DND-41 (cell line): ENCODE measurements around the gene RBM25.
"Not testable (repeated sequence)": the region's sequence is repeated elsewhere in the genome, so short reads cannot be mapped to it uniquely, and the experiment has no call there.

Source experiments
- ATAC-seq: fragments of 200-7000 bp; cut with Tn5 transposase; 3 replicates; pipeline ENCODE4 v1.9.1; 2021; ENCODE audit warnings: low read depth; ENCODE audit not compliant: insufficient read depth
- DNase-seq: peaks from one replicate; pipeline ENCODE4 v3.0.0-alpha.2; 2020
- H2AFZ ChIP-seq: 2 replicates; pipeline ENCODE4 v1.6.0; 2012; ENCODE audit warnings: low read depth, low read length
- H3K27ac ChIP-seq: 2 replicates; pipeline ENCODE4 v1.5.1; 2012; ENCODE audit warnings: low read length, inconsistent platforms
- H3K27me3 ChIP-seq: fragments of 200-600 bp; sonication (generic); 2 replicates; pipeline ENCODE4 v1.6.0; 2012; ENCODE audit warnings: low read length, mild to moderate bottlenecking, inconsistent platforms; ENCODE audit not compliant: insufficient read depth, poor library complexity
- H3K36me3 ChIP-seq: 2 replicates; pipeline ENCODE4 v1.5.1; 2012; ENCODE audit warnings: low read length, inconsistent platforms; ENCODE audit not compliant: insufficient read depth
- H3K4me1 ChIP-seq: 2 replicates; pipeline ENCODE4 v1.5.1; 2012; ENCODE audit warnings: mild to moderate bottlenecking, low read length; ENCODE audit not compliant: insufficient read depth
- H3K4me2 ChIP-seq: 2 replicates; pipeline ENCODE4 v1.6.0; 2012; ENCODE audit warnings: mild to moderate bottlenecking, moderate library complexity, low read length, inconsistent platforms; ENCODE audit not compliant: insufficient read depth
- H3K4me3 ChIP-seq, 2 experiments: fragments of 200-600 bp in 1 of 2; shearing (Covaris generic) in 1 of 2; 2 replicates each; pipeline ENCODE4 v1.5.1; 2012 to 2016; ENCODE audit warnings: inconsistent platforms in 2 of 2, low read length in 2 of 2, mild to moderate bottlenecking in 2 of 2, low read depth in 1 of 2, moderate library complexity in 1 of 2
- H3K79me2 ChIP-seq: 2 replicates; pipeline ENCODE4 v1.6.0; 2012; ENCODE audit warnings: low read length, inconsistent platforms; ENCODE audit not compliant: insufficient read depth
- H3K9ac ChIP-seq: 2 replicates; pipeline ENCODE4 v1.6.0; 2012; ENCODE audit warnings: low read depth, mild to moderate bottlenecking, inconsistent platforms, low read length, moderate library complexity
- H3K9me3 ChIP-seq: 2 replicates; pipeline ENCODE4 v1.5.1; 2012; ENCODE audit warnings: low read length, moderate library complexity, mild to moderate bottlenecking, inconsistent platforms; ENCODE audit not compliant: insufficient read depth, severe bottlenecking
- H4K20me1 ChIP-seq: 2 replicates; pipeline ENCODE4 v1.6.0; 2012; ENCODE audit warnings: low read length; ENCODE audit not compliant: insufficient read depth
- EZH2 ChIP-seq: IDR thresholded peaks from 3 replicates; pipeline ENCODE4 v1.6.1; 2012; ENCODE audit warnings: borderline replicate concordance, low read depth, mild to moderate bottlenecking, moderate library complexity, low read length, inconsistent platforms; ENCODE audit not compliant: severe bottlenecking
- TF ChIP-seq, protein P1 (sequence below): IDR thresholded peaks from 2 replicates; pipeline ENCODE4 v1.5.1; 2012; ENCODE audit warnings: borderline replicate concordance, low read length, moderate library complexity, mild to moderate bottlenecking; ENCODE audit not compliant: poor library complexity, severe bottlenecking; ENCODE audit errors: extremely low read depth

The RBM25 gene

DNA sequence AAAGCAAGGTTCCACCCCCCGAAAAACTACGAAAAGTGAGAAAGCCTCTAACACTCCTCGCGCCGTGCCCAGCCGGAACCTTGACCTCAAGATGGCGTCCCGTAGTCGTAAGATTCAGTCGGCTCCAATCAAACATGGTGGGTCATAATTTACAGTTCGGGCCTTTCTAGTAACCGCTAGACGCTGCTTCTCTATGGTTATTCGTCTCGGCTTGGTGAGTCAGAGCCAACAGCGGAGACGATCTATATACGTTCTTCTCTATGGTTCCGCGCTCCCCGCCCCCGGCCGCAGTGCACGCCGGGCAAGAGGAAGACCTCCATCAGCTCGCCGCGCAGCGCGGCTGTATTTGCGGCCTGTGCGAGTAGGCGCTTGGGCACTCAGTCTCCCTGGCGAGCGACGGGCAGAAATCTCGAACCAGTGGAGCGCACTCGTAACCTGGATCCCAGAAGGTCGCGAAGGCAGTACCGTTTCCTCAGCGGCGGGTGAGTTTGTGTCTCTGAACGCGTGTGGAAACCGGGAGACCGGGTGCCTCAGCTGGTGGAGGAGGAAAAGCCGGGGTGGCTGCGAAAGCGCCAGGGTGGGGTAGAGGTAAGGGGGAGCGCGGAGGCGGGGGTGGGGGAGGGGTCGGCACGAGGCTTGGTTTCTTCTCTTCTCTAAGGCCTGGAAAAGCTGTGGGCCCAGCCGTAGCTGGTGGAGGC lies at the start of gene RBM25:
Gene RBM25, plus strand, starts transcription at position 311 of the 698 bp plus-strand sequence. CDS start 13,108 bp downstream, outside the sequence.
- peak within 1 kb of the TSS; percentile 78 for H3K4me2 ChIP-seq
- peak within 1 kb of the TSS; percentile 79 for H3K9ac ChIP-seq
- H4K20me1 ChIP-seq = peaks cover 36% of the 10 kb centered on the region
- DNase-seq = peak; percentile 98
- peaks cover 26% of the 10 kb centered on the region for H3K36me3 ChIP-seq
- peak within 1 kb of the TSS; percentile 92 for H2AFZ ChIP-seq
- TF ChIP-seq EZH2 = no peak
- TF ChIP-seq, protein P1, sequence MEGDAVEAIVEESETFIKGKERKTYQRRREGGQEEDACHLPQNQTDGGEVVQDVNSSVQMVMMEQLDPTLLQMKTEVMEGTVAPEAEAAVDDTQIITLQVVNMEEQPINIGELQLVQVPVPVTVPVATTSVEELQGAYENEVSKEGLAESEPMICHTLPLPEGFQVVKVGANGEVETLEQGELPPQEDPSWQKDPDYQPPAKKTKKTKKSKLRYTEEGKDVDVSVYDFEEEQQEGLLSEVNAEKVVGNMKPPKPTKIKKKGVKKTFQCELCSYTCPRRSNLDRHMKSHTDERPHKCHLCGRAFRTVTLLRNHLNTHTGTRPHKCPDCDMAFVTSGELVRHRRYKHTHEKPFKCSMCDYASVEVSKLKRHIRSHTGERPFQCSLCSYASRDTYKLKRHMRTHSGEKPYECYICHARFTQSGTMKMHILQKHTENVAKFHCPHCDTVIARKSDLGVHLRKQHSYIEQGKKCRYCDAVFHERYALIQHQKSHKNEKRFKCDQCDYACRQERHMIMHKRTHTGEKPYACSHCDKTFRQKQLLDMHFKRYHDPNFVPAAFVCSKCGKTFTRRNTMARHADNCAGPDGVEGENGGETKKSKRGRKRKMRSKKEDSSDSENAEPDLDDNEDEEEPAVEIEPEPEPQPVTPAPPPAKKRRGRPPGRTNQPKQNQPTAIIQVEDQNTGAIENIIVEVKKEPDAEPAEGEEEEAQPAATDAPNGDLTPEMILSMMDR = no peak
- peak; percentile 96 for ATAC-seq
- H3K27me3 ChIP-seq = no peaks in the 10 kb centered on the region
- H3K4me1 ChIP-seq = peaks cover 36% of the 10 kb centered on the region
- H3K9me3 ChIP-seq = no peaks in the 10 kb centered on the region
- H3K4me3 ChIP-seq = peak within 1 kb of the TSS; percentile 67 to 68
- peaks cover 55% of the 10 kb centered on the region for H3K79me2 ChIP-seq
- H3K27ac ChIP-seq = peak within 1 kb of the TSS; percentile 92

DNA sequence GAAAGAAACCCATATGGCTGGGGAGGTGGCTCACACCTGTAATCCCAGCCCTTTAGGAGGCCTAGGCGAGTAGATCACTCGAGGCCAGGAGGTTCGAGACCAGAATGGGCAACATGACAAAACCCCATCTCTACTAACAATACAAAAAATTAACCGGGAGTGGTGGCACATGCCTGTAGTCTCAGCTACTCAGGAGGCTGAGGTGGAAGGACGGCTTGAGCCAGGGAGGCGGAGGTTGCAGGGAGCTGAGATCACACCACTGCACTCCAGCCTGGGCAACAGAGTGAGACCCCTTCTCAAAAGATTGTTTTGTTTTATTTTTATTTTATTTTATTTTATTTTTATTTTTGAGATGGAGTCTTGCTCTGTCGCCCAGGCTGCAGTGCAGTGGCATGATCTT lies 47.1 kb upstream of the RBM25 start:
- not testable (repeated sequence) for H3K27ac ChIP-seq, DNase-seq

DNA sequence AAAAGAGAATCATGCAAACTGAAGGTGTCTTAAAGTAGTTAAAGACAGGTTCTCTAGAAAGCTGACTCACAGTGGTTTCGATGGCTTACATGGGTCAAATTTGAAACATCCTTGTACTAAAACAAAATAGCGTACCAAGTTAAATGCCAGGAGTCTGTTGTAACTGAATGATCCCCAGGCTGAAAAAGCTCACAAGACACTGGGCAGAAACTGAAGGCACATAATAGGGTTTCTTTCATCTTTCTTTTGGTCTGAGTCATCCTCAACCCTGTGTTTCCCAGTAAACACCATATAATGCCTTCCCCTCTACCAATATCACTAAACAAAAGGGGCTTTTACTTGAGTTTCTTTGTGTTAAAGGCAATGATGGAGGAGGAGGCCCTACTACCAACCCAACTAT lies 44.2 kb upstream of the RBM25 start:
- no peaks in the 10 kb centered on the region for H3K9me3 ChIP-seq
- peaks cover 35% of the 10 kb centered on the region for H3K79me2 ChIP-seq
- H3K27ac ChIP-seq = no peak overlapping the region
- TF ChIP-seq, protein P1 = no peak
- TF ChIP-seq EZH2 = no peak
- H2AFZ ChIP-seq = no peak overlapping the region
- no peak overlapping the region for H3K4me3 ChIP-seq
- H3K27me3 ChIP-seq = no peaks in the 10 kb centered on the region
- H3K4me2 ChIP-seq = no peak overlapping the region
- no peaks in the 10 kb centered on the region for H3K4me1 ChIP-seq
- H3K9ac ChIP-seq = no peak overlapping the region
- H4K20me1 ChIP-seq = no peaks in the 10 kb centered on the region; the same call in 1 of the 2 replicates
- peaks cover 53% of the 10 kb centered on the region for H3K36me3 ChIP-seq
- no peak for ATAC-seq
- no peak for DNase-seq

More for the DNA sequence above, 47.1 kb upstream of the RBM25 start:
- not testable (repeated sequence) for H3K9me3 ChIP-seq, H3K9ac ChIP-seq, H3K4me1 ChIP-seq, H3K4me3 ChIP-seq, H3K4me2 ChIP-seq, ATAC-seq, H4K20me1 ChIP-seq, H3K27me3 ChIP-seq, H2AFZ ChIP-seq
- Histone ChIP-seq H3K36me3 (peaks cover 54% of the 10 kb centered on the region), H3K79me2 (peaks cover 38% of the 10 kb centered on the region)

DNA sequence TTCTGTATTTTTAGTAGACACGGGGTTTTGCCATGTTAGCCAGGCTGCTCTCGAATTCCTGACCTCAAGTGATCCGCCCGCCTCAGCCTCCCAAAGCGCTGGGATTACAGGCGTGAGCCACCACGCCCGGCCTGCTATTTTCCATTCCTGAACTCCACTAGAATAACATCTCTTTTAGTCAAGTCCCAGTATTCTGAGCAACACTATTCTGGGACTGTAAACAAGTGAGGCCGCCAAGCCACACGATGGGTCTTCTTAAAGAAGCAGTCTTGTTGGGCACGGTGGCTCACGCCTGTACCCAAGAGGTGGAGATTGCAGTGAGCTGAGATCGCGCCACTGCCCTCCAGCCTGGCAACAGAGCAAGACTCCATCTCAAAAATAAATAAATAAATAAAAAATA lies 42.8 kb upstream of the RBM25 start:
- H3K9ac ChIP-seq, H3K9me3 ChIP-seq, H4K20me1 ChIP-seq, DNase-seq, H3K27ac ChIP-seq, H3K4me3 ChIP-seq, ATAC-seq, H2AFZ ChIP-seq, H3K4me1 ChIP-seq, H3K4me2 ChIP-seq, H3K27me3 ChIP-seq: not testable (repeated sequence)
- Histone ChIP-seq H3K79me2 (peaks cover 32% of the 10 kb centered on the region), H3K36me3 (peaks cover 53% of the 10 kb centered on the region)

DNA sequence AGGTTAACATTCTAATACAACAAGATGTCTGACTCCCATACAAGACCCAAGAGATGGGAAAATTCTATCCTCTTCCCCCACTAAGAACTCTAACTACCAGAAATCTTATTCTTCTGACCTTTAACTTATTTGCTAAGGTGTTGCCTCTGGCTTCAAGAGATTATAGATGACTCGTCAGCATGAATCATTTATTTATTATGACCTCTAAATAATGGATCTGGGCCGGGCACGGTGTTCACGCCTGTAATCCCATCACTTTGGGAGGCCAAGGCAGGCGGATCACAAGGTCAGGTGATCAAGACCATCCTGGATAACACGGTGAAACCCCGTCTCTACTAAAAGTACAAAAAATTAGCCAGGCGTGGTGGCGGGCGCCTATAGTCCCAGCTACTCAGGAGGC lies 42.3 kb upstream of the RBM25 start:
- DNase-seq, H2AFZ ChIP-seq, ATAC-seq, H3K9me3 ChIP-seq, H3K27me3 ChIP-seq, H3K9ac ChIP-seq, H3K27ac ChIP-seq, H3K4me2 ChIP-seq, H3K4me3 ChIP-seq, H4K20me1 ChIP-seq, H3K4me1 ChIP-seq: not testable (repeated sequence)
- Histone ChIP-seq H3K79me2 (peaks cover 36% of the 10 kb centered on the region), H3K36me3 (peaks cover 55% of the 10 kb centered on the region)
